Measurements from ENCODE around the gene ADAMTS9. TPM values are rescaled to one million over a fixed set of nuclear protein-coding genes. Genes with fewer than 3 reads are reported as not detected.

The ADAMTS9 gene
- total RNA-seq, 2 donors from 2014 or later = 16.1 to 38.0 TPM

- H3K36me3 ChIP-seq (ENCODE audit: control insufficient read depth, insufficient read depth, low read length) = no peaks in the 10 kb centered on the region
- no peak overlapping the region for H3K9ac ChIP-seq (ENCODE audit: extremely low read depth, low read length, poor library complexity, severe bottlenecking)
- no peaks in the 10 kb centered on the region for H3K27me3 ChIP-seq (ENCODE audit: control insufficient read depth, insufficient read depth, low read length, poor library complexity, severe bottlenecking)
- no peak overlapping the region for H3K27ac ChIP-seq (ENCODE audit: low read depth, low read length)
- no peaks in the 10 kb centered on the region for H3K9me3 ChIP-seq (ENCODE audit: control insufficient read depth, low read length)
- Mint-ChIP-seq H3K27ac (no peak overlapping the region), H3K4me1 (peaks cover 36% of the 10 kb centered on the region), H3K4me3 (no peak overlapping the region), H3K9me3 (no peaks in the 10 kb centered on the region), H3K27me3 (ENCODE audit: insufficient read depth) (no peaks in the 10 kb centered on the region), H3K36me3 (ENCODE audit: low read depth) (no peaks in the 10 kb centered on the region)
- 96 to 100% methylated on average over 2 to 3 of the region's 3 CpGs for WGBS, 2 experiments (ENCODE audit: insufficient coverage in 1 of 2, insufficient read length in 1 of 2)
- H3K4me3 ChIP-seq (ENCODE audit: low read length) = no peak overlapping the region
- no peak for TF ChIP-seq CTCF (conservative IDR thresholded peaks at IDR 0.05)
- peaks cover 6% of the 10 kb centered on the region for H3K4me1 ChIP-seq (ENCODE audit: control insufficient read depth, insufficient read depth, low read length)
- DNase-seq = no peak
These were observed 131.8 kb downstream of the ADAMTS9 start for GRCh38 chr3:64556046-64556445.

GRCh38 chr3:64555351-64555750, 132.4 kb downstream of the ADAMTS9 start:
- Histone ChIP-seq H3K27me3 (ENCODE audit: control insufficient read depth, insufficient read depth, low read length, poor library complexity, severe bottlenecking) (no peaks in the 10 kb centered on the region), H3K4me3 (ENCODE audit: low read length) (no peak overlapping the region), H3K9ac (ENCODE audit: extremely low read depth, low read length, poor library complexity, severe bottlenecking) (no peak overlapping the region), H3K9me3 (ENCODE audit: control insufficient read depth, low read length) (no peaks in the 10 kb centered on the region), H3K4me1 (ENCODE audit: control insufficient read depth, insufficient read depth, low read length) (peaks cover 6% of the 10 kb centered on the region), H3K36me3 (ENCODE audit: control insufficient read depth, insufficient read depth, low read length) (peaks cover 6% of the 10 kb centered on the region), H3K27ac (ENCODE audit: low read depth, low read length) (no peak overlapping the region)
- 82 to 94% methylated on average over 1 to 3 of the region's 3 CpGs for WGBS, 2 experiments (ENCODE audit: insufficient coverage in 1 of 2, insufficient read length in 1 of 2)
- DNase-seq = no peak
- H3K9me3 Mint-ChIP-seq = no peaks in the 10 kb centered on the region
- peak; percentile 40 for TF ChIP-seq CTCF (conservative IDR thresholded peaks at IDR 0.05)
- H3K4me3 Mint-ChIP-seq = no peak overlapping the region
- no peaks in the 10 kb centered on the region for H3K36me3 Mint-ChIP-seq (ENCODE audit: low read depth)
- H3K27ac Mint-ChIP-seq = no peak overlapping the region
- peaks cover 36% of the 10 kb centered on the region for H3K4me1 Mint-ChIP-seq
- H3K27me3 Mint-ChIP-seq (ENCODE audit: insufficient read depth) = no peaks in the 10 kb centered on the region

- no peak overlapping the region for H3K27ac Mint-ChIP-seq
- H3K36me3 Mint-ChIP-seq (ENCODE audit: low read depth) = no peaks in the 10 kb centered on the region
- H3K36me3 ChIP-seq (ENCODE audit: control insufficient read depth, insufficient read depth, low read length) = peaks cover 8% of the 10 kb centered on the region
- WGBS, 2 experiments (ENCODE audit: insufficient coverage in 1 of 2, insufficient read length in 1 of 2) = 90 to 91% methylated on average over 4 to 5 of the region's 7 CpGs
- peaks cover 6% of the 10 kb centered on the region for H3K4me1 ChIP-seq (ENCODE audit: control insufficient read depth, insufficient read depth, low read length)
- no peaks in the 10 kb centered on the region for H3K27me3 Mint-ChIP-seq (ENCODE audit: insufficient read depth)
- H3K9ac ChIP-seq (ENCODE audit: extremely low read depth, low read length, poor library complexity, severe bottlenecking) = no peak overlapping the region
- no peak overlapping the region for H3K27ac ChIP-seq (ENCODE audit: low read depth, low read length)
- no peak for TF ChIP-seq CTCF (conservative IDR thresholded peaks at IDR 0.05)
- DNase-seq = no peak
- H3K4me3 ChIP-seq (ENCODE audit: low read length) = no peak overlapping the region
- no peaks in the 10 kb centered on the region for H3K9me3 ChIP-seq (ENCODE audit: control insufficient read depth, low read length)
- H3K9me3 Mint-ChIP-seq = no peaks in the 10 kb centered on the region
- no peak overlapping the region for H3K4me3 Mint-ChIP-seq
- no peaks in the 10 kb centered on the region for H3K27me3 ChIP-seq (ENCODE audit: control insufficient read depth, insufficient read depth, low read length, poor library complexity, severe bottlenecking)
- peaks cover 36% of the 10 kb centered on the region for H3K4me1 Mint-ChIP-seq
These were observed 133.5 kb downstream of the ADAMTS9 start for GRCh38 chr3:64554096-64554920.

Measured in endodermal cell (in vitro differentiated cells).